ENCODE results near the gene RASSF3. TPM values are rescaled to one million over a fixed set of nuclear protein-coding genes. Genes with fewer than 3 reads are reported as not detected.

The RASSF3 gene
- total and polyA plus RNA-seq, 2 of the 13 experiments (the other 11 are each of a cell fraction or from before 2014, with no cell fraction given): 15.5 to 16.0 TPM

DNA sequence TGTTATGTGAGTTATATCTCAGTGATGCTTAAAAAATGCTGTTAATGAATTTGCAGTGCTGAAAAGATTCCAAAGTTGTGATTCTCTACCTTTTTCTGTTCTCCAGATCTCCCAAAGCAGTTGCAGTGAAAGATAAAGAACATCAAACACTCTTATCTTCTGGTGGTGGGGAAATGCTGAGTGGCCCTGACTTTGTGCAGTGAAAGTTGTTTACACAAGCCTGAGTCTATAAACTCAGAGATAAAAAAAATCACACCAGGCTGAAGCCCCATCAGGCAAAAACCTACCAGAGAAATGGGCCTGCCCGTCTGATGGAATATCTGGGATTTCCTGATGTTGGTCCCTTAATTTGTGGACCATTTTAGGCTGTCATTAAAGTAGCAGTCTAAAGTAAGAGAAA is 46.1 kb downstream of the RASSF3 start (continued):
- TF ChIP-seq, protein P1, sequence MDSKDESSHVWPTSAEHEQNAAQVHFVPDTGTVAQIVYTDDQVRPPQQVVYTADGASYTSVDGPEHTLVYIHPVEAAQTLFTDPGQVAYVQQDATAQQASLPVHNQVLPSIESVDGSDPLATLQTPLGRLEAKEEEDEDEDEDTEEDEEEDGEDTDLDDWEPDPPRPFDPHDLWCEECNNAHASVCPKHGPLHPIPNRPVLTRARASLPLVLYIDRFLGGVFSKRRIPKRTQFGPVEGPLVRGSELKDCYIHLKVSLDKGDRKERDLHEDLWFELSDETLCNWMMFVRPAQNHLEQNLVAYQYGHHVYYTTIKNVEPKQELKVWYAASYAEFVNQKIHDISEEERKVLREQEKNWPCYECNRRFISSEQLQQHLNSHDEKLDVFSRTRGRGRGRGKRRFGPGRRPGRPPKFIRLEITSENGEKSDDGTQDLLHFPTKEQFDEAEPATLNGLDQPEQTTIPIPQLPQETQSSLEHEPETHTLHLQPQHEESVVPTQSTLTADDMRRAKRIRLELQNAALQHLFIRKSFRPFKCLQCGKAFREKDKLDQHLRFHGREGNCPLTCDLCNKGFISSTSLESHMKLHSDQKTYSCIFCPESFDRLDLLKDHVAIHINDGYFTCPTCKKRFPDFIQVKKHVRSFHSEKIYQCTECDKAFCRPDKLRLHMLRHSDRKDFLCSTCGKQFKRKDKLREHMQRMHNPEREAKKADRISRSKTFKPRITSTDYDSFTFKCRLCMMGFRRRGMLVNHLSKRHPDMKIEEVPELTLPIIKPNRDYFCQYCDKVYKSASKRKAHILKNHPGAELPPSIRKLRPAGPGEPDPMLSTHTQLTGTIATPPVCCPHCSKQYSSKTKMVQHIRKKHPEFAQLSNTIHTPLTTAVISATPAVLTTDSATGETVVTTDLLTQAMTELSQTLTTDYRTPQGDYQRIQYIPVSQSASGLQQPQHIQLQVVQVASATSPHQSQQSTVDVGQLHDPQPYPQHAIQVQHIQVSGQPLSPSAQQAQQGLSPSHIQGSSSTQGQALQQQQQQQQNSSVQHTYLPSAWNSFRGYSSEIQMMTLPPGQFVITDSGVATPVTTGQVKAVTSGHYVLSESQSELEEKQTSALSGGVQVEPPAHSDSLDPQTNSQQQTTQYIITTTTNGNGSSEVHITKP (CRISPR knock-in tag; IDR thresholded peaks at IDR 0.05; ENCODE audit: low read depth): peak; percentile 56; the same call in 1 of the 2 replicates
- TF ChIP-seq ZNF713 (CRISPR knock-in tag; IDR thresholded peaks at IDR 0.05): no peak
- peak; percentile 52; the same call in 1 of the 2 replicates for TF ChIP-seq SIX1 (CRISPR knock-in tag; IDR thresholded peaks at IDR 0.05; ENCODE audit: borderline replicate concordance)
- 0 out of 2 replicates have a peak, but pooled peaks have one; percentile 30 for TF ChIP-seq ARNTL (CRISPR knock-in tag; IDR thresholded peaks at IDR 0.05)
- TF ChIP-seq ZNF772 (CRISPR knock-in tag; IDR thresholded peaks at IDR 0.05): no peak
- TF ChIP-seq, protein P2, sequence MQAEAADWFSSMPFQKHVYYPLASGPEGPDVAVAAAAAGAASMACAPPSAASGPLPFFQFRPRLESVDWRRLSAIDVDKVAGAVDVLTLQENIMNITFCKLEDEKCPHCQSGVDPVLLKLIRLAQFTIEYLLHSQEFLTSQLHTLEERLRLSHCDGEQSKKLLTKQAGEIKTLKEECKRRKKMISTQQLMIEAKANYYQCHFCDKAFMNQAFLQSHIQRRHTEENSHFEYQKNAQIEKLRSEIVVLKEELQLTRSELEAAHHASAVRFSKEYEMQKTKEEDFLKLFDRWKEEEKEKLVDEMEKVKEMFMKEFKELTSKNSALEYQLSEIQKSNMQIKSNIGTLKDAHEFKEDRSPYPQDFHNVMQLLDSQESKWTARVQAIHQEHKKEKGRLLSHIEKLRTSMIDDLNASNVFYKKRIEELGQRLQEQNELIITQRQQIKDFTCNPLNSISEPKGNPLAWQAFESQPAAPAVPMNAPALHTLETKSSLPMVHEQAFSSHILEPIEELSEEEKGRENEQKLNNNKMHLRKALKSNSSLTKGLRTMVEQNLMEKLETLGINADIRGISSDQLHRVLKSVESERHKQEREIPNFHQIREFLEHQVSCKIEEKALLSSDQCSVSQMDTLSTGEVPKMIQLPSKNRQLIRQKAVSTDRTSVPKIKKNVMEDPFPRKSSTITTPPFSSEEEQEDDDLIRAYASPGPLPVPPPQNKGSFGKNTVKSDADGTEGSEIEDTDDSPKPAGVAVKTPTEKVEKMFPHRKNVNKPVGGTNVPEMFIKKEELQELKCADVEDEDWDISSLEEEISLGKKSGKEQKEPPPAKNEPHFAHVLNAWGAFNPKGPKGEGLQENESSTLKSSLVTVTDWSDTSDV (CRISPR knock-in tag; IDR thresholded peaks at IDR 0.05): no peak
- no peak for TF ChIP-seq ZMAT3 (CRISPR knock-in tag; conservative IDR thresholded peaks at IDR 0.05)
- no peak for TF ChIP-seq KLF13 (CRISPR knock-in tag; IDR thresholded peaks at IDR 0.05)
- peak; percentile 31; the same call in 1 of the 2 replicates for TF ChIP-seq POGZ (CRISPR knock-in tag; IDR thresholded peaks at IDR 0.05)
- TF ChIP-seq FOSL1 (CRISPR knock-in tag; IDR thresholded peaks at IDR 0.05; ENCODE audit: borderline replicate concordance): no peak
- no peak for TF ChIP-seq ZNF484 (CRISPR knock-in tag; IDR thresholded peaks at IDR 0.05; ENCODE audit: borderline replicate concordance, low read depth)
- TF ChIP-seq DNMT3B (CRISPR knock-in tag; conservative IDR thresholded peaks at IDR 0.05): no peak
- TF ChIP-seq ZSCAN29 (CRISPR knock-in tag; conservative IDR thresholded peaks at IDR 0.05): peak; percentile 64; the same call in 1 of the 2 replicates
- peak; percentile 99 for TF ChIP-seq ZBTB3 (CRISPR knock-in tag; IDR thresholded peaks at IDR 0.05; ENCODE audit: borderline replicate concordance, low read depth)
- TF ChIP-seq, protein P3, sequence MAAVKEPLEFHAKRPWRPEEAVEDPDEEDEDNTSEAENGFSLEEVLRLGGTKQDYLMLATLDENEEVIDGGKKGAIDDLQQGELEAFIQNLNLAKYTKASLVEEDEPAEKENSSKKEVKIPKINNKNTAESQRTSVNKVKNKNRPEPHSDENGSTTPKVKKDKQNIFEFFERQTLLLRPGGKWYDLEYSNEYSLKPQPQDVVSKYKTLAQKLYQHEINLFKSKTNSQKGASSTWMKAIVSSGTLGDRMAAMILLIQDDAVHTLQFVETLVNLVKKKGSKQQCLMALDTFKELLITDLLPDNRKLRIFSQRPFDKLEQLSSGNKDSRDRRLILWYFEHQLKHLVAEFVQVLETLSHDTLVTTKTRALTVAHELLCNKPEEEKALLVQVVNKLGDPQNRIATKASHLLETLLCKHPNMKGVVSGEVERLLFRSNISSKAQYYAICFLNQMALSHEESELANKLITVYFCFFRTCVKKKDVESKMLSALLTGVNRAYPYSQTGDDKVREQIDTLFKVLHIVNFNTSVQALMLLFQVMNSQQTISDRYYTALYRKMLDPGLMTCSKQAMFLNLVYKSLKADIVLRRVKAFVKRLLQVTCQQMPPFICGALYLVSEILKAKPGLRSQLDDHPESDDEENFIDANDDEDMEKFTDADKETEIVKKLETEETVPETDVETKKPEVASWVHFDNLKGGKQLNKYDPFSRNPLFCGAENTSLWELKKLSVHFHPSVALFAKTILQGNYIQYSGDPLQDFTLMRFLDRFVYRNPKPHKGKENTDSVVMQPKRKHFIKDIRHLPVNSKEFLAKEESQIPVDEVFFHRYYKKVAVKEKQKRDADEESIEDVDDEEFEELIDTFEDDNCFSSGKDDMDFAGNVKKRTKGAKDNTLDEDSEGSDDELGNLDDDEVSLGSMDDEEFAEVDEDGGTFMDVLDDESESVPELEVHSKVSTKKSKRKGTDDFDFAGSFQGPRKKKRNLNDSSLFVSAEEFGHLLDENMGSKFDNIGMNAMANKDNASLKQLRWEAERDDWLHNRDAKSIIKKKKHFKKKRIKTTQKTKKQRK (IDR thresholded peaks at IDR 0.05; ENCODE audit: low read length): no peak
- TF ChIP-seq DR1 (CRISPR knock-in tag; IDR thresholded peaks at IDR 0.05): no peak
- no peak for TF ChIP-seq ZSCAN12 (CRISPR knock-in tag; IDR thresholded peaks at IDR 0.05)
- TF ChIP-seq SAP130 (CRISPR knock-in tag; IDR thresholded peaks at IDR 0.05; ENCODE audit: low read depth): peak; percentile 71
- no peak for TF ChIP-seq NFIB (CRISPR knock-in tag; IDR thresholded peaks at IDR 0.05; ENCODE audit: borderline replicate concordance)
- no peak for TF ChIP-seq RFXANK (CRISPR knock-in tag; IDR thresholded peaks at IDR 0.05)
- no peak for TF ChIP-seq ZNF773 (CRISPR knock-in tag; IDR thresholded peaks at IDR 0.05; ENCODE audit: borderline replicate concordance)
- no peak for TF ChIP-seq RFX3 (CRISPR knock-in tag; IDR thresholded peaks at IDR 0.05)
- TF ChIP-seq TBX2 (CRISPR knock-in tag; IDR thresholded peaks at IDR 0.05; ENCODE audit: borderline replicate concordance): peak; percentile 91

Data from HepG2 (cell line).